Measurements from ENCODE around the gene AKAP6. TPM values are rescaled to one million over a fixed set of nuclear protein-coding genes. Genes with fewer than 3 reads are reported as not detected.
A peak's percentile ranks its signal among the peaks of the same experiment; 100 is the strongest.

The AKAP6 gene
- total and polyA plus RNA-seq, 2 of the 8 experiments (the other 6 are each of a cell fraction or from before 2014, with no cell fraction given) = 0.09 to 0.89 TPM

DNA sequence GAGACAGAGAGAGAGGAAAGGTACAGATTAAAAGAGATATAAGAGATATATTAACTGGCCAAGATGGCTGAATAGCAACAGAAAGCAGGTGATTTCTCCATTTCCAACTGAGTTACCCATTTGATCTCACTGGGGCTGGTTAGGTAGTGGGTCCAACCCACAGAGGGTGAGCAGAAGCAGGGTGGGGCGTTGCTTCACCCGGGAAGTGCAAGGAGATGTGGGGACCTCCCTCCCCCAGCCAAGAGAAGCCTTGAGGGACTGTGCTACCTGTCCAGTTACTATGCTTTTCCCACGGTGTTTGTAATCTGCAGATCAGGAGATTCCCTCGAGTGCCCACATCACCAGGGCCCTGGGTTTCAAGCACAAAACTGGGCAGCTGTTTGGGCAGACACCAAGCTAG is 131.2 kb downstream of the AKAP6 start:
- no peaks in the 10 kb centered on the region for H3K4me1 ChIP-seq (replicated peaks in 1 of 4; ENCODE audit: control insufficient read depth in 3 of 4, insufficient read depth in 4 of 4, low read length in 3 of 4)
- H3K36me3 ChIP-seq (ENCODE audit: control insufficient read depth in 2 of 4, insufficient read depth in 4 of 4, low read length in 3 of 4) = no peaks in the 10 kb centered on the region
- no peak overlapping the region for H3K4ac ChIP-seq (replicated peaks; ENCODE audit: insufficient read length, low read depth, low read length)
- H2AFZ ChIP-seq (ENCODE audit: low read length) = 0 out of 2 replicates have a peak overlapping the region, but pooled peaks have one; percentile 68
- H4K20me1 ChIP-seq (replicated peaks in 1 of 2; ENCODE audit: control insufficient read depth in 1 of 2, insufficient read depth in 2 of 2, low read length in 2 of 2) = no peaks in the 10 kb centered on the region
- CTCF ChIA-PET (ENCODE audit: partially characterized antibody) = interaction anchor here (0.7 kb wide), 1 partner anchor 15 kb away, joined by 4 read pairs; no protein-coding TSS in a partner anchor
- TF ChIP-seq CEBPB (IDR thresholded peaks at IDR 0.05; ENCODE audit: low read depth, low read length) = no peak
- no peak for TF ChIP-seq CBX8 (IDR thresholded peaks at IDR 0.05; ENCODE audit: borderline replicate concordance, low read depth, low read length)
- TF ChIP-seq CBX5 (IDR thresholded peaks at IDR 0.05; ENCODE audit: low read depth, low read length) = no peak
- no peak for TF ChIP-seq RAD21 (IDR thresholded peaks at IDR 0.05 in 1 of 2, conservative IDR thresholded peaks at IDR 0.05 in 1 of 2; ENCODE audit: low read depth in 2 of 2, low read length in 2 of 2)
- TF ChIP-seq, protein P1, sequence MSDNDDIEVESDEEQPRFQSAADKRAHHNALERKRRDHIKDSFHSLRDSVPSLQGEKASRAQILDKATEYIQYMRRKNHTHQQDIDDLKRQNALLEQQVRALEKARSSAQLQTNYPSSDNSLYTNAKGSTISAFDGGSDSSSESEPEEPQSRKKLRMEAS (IDR thresholded peaks at IDR 0.05) = no peak
- no peak for TF ChIP-seq POLR2AphosphoS5 (IDR thresholded peaks at IDR 0.05; ENCODE audit: low read depth, low read length)
- no peak overlapping the region for H2BK120ac ChIP-seq (replicated peaks; ENCODE audit: low read depth, low read length)
- WGBS, 2 experiments (ENCODE audit: extremely low coverage in 1 of 2, insufficient coverage in 1 of 2, insufficient read length in 1 of 2, insufficient replicate concordance in 2 of 2, low coverage in 1 of 2, low lambda C conversion rate in 2 of 2, missing lambda C conversion rate in 1 of 2) = 93% methylated on average over 4 of the region's 4 CpGs; no CpG with 5 or more reads in 1 of the 2 experiments
- H3K23ac ChIP-seq (ENCODE audit: insufficient read length) = no peak overlapping the region
- no peak overlapping the region for H3K4me2 ChIP-seq (ENCODE audit: insufficient read depth in 1 of 2, low read depth in 2 of 2, low read length in 2 of 2)
- H3K27me3 ChIP-seq (replicated peaks in 1 of 4; ENCODE audit: control insufficient read depth in 3 of 4, extremely low read depth in 1 of 4, insufficient read depth in 3 of 4, low read length in 3 of 4) = no peaks in the 10 kb centered on the region
- H3K4me3 ChIP-seq (ENCODE audit: extremely low read depth in 1 of 4, insufficient read depth in 2 of 4, low read depth in 3 of 4, low read length in 4 of 4) = no peak overlapping the region
- peak overlapping the region; percentile 14; the same call in 1 of the 2 replicates for H4K8ac ChIP-seq (ENCODE audit: extremely low read depth, insufficient read depth, low read length)
- no peak overlapping the region for H3K27ac ChIP-seq (ENCODE audit: low read depth, low read length)
- H2BK12ac ChIP-seq (ENCODE audit: low read depth, low read length) = no peak overlapping the region
- no peak overlapping the region; the same call in 1 of the 2 replicates for H3K18ac ChIP-seq (ENCODE audit: extremely low read depth, low read length)
- H2BK15ac ChIP-seq (ENCODE audit: low read length) = no peak overlapping the region
- no peaks in the 10 kb centered on the region for H3K23me2 ChIP-seq (ENCODE audit: low read depth, low read length)
- no peaks in the 10 kb centered on the region for H3K9me3 ChIP-seq (ENCODE audit: insufficient read depth in 2 of 2, low read depth in 1 of 2, low read length in 1 of 2)
- H4K91ac ChIP-seq (replicated peaks; ENCODE audit: insufficient read length, low read length) = no peak overlapping the region
- no peak overlapping the region for H2BK20ac ChIP-seq (ENCODE audit: low read length)
- no peaks in the 10 kb centered on the region for H3K79me1 ChIP-seq (ENCODE audit: low read depth, low read length)
- POLR2A ChIA-PET (ENCODE audit: partially characterized antibody) = no interaction called here
- no peak overlapping the region for H3K14ac ChIP-seq (ENCODE audit: insufficient read length)
- no peak for DNase-seq (ENCODE audit: low read depth in 1 of 2, low spot score in 2 of 2)
- no peak overlapping the region for H2AK5ac ChIP-seq (ENCODE audit: low read depth, low read length)
- no peak overlapping the region for H2BK5ac ChIP-seq (ENCODE audit: low read depth, low read length)
- H3K9ac ChIP-seq (replicated peaks in 1 of 4; ENCODE audit: extremely low read depth in 1 of 4, low read depth in 3 of 4, low read length in 3 of 4) = no peak overlapping the region
- no peak overlapping the region for H3K56ac ChIP-seq (replicated peaks; ENCODE audit: insufficient read length, low read depth, low read length)
- no peaks in the 10 kb centered on the region for H3K79me2 ChIP-seq (ENCODE audit: control insufficient read depth in 1 of 2, insufficient read depth in 2 of 2, low read length in 2 of 2)
- H4K5ac ChIP-seq (ENCODE audit: insufficient read length, low read depth, low read length) = no peak overlapping the region
- no peak for FAIRE-seq
